ENCODE results near the gene MOV10. TPM values are rescaled to one million over a fixed set of nuclear protein-coding genes. Genes with fewer than 3 reads are reported as not detected.

The MOV10 gene
- total and polyA plus RNA-seq, 2 of the 8 experiments (the other 6 are each of a cell fraction or from before 2014, with no cell fraction given) = 57.3 to 109 TPM

GRCh38 chr1:112692681-112693080 is 18.2 kb downstream of the MOV10 start:
- no peak overlapping the region for H2BK120ac ChIP-seq (replicated peaks; ENCODE audit: low read depth, low read length)
- no peak for DNase-seq (ENCODE audit: low read depth in 1 of 2, low spot score in 2 of 2)
- H4K20me1 ChIP-seq (replicated peaks in 1 of 2; ENCODE audit: control insufficient read depth in 1 of 2, insufficient read depth in 2 of 2, low read length in 2 of 2) = peaks cover 2 to 9% of the 10 kb centered on the region in 2 experiments
- H3K4ac ChIP-seq (replicated peaks; ENCODE audit: insufficient read length, low read depth, low read length) = no peak overlapping the region
- no peak overlapping the region for H2AFZ ChIP-seq (ENCODE audit: low read length)
- no peaks in the 10 kb centered on the region for H3K23me2 ChIP-seq (ENCODE audit: low read depth, low read length)
- peaks cover 21 to 46% (median 27%) of the 10 kb centered on the region in 4 experiments for H3K36me3 ChIP-seq (ENCODE audit: control insufficient read depth in 2 of 4, insufficient read depth in 4 of 4, low read length in 3 of 4)
- H2BK5ac ChIP-seq (ENCODE audit: low read depth, low read length) = no peak overlapping the region
- POLR2A ChIA-PET (ENCODE audit: partially characterized antibody) = interaction anchor here (1.2 to 3.4 kb wide), 2 partner anchors 10 to 12 kb away, joined by 3 to 23 read pairs; no protein-coding TSS in a partner anchor
- no peaks in the 10 kb centered on the region for H3K27me3 ChIP-seq (replicated peaks in 1 of 4; ENCODE audit: control insufficient read depth in 3 of 4, extremely low read depth in 1 of 4, insufficient read depth in 3 of 4, low read length in 3 of 4)
- no peak overlapping the region for H2AK5ac ChIP-seq (ENCODE audit: low read depth, low read length)
- no peak overlapping the region for H3K9ac ChIP-seq (replicated peaks in 1 of 4; ENCODE audit: extremely low read depth in 1 of 4, low read depth in 3 of 4, low read length in 3 of 4)
- no peak overlapping the region for H3K4me3 ChIP-seq (ENCODE audit: extremely low read depth in 1 of 4, insufficient read depth in 2 of 4, low read depth in 3 of 4, low read length in 4 of 4)
- H3K9me3 ChIP-seq (ENCODE audit: insufficient read depth in 2 of 2, low read depth in 1 of 2, low read length in 1 of 2) = no peaks in the 10 kb centered on the region
- CTCF ChIA-PET (ENCODE audit: partially characterized antibody) = interaction anchor here (1.4 to 1.5 kb wide), 2 partner anchors 14 to 112 kb away, joined by 3 to 6 read pairs; no protein-coding TSS in a partner anchor
- H3K4me2 ChIP-seq (ENCODE audit: insufficient read depth in 1 of 2, low read depth in 2 of 2, low read length in 2 of 2) = no peak overlapping the region
- H3K56ac ChIP-seq (replicated peaks; ENCODE audit: insufficient read length, low read depth, low read length) = no peak overlapping the region
- no peak overlapping the region for H2BK12ac ChIP-seq (ENCODE audit: low read depth, low read length)
- H4K91ac ChIP-seq (replicated peaks; ENCODE audit: insufficient read length, low read length) = no peak overlapping the region
- peaks cover under 1% of the 10 kb centered on the region for H3K79me1 ChIP-seq (ENCODE audit: low read depth, low read length)
- no peak overlapping the region for H2BK15ac ChIP-seq (ENCODE audit: low read length)
- no peaks in the 10 kb centered on the region for H3K79me2 ChIP-seq (ENCODE audit: control insufficient read depth in 1 of 2, insufficient read depth in 2 of 2, low read length in 2 of 2)
- no peak overlapping the region for H3K18ac ChIP-seq (ENCODE audit: extremely low read depth, low read length)
- H3K14ac ChIP-seq (ENCODE audit: insufficient read length) = no peak overlapping the region
- TF ChIP-seq EZH2 (IDR thresholded peaks at IDR 0.05; ENCODE audit: low read depth, low read length, severe bottlenecking) = no peak
- no peak for TF ChIP-seq KDM4A (IDR thresholded peaks at IDR 0.05; ENCODE audit: low read depth, low read length, severe bottlenecking)
- TF ChIP-seq SRF (IDR thresholded peaks at IDR 0.05; ENCODE audit: low read depth, low read length) = no peak
- TF ChIP-seq USF2 (IDR thresholded peaks at IDR 0.05; ENCODE audit: low read length) = no peak
- no peak for TF ChIP-seq EP300 (IDR thresholded peaks at IDR 0.05; ENCODE audit: borderline replicate concordance in 1 of 2, low read depth in 2 of 2, low read length in 2 of 2)
- no peak for TF ChIP-seq POLR2AphosphoS5 (IDR thresholded peaks at IDR 0.05; ENCODE audit: low read depth, low read length)
- TF ChIP-seq HDAC6 (IDR thresholded peaks at IDR 0.05; ENCODE audit: low read depth, low read length) = no peak
- no peak for TF ChIP-seq JUN (IDR thresholded peaks at IDR 0.05; ENCODE audit: low read depth, low read length)
- TF ChIP-seq SIN3A (conservative IDR thresholded peaks at IDR 0.05 in 1 of 2, IDR thresholded peaks at IDR 0.05 in 1 of 2; ENCODE audit: low read depth in 1 of 2, low read length in 2 of 2) = no peak
- no peak for TF ChIP-seq BRCA1 (IDR thresholded peaks at IDR 0.05; ENCODE audit: low read depth, low read length)
- no peak overlapping the region for H4K5ac ChIP-seq (ENCODE audit: insufficient read length, low read depth, low read length)
- no peak overlapping the region; the same call in 1 of the 2 replicates for H3K27ac ChIP-seq (ENCODE audit: low read depth, low read length)
- H3K4me1 ChIP-seq (replicated peaks in 1 of 4; ENCODE audit: control insufficient read depth in 3 of 4, insufficient read depth in 4 of 4, low read length in 3 of 4) = no peaks in the 10 kb centered on the region
- no peak overlapping the region for H2BK20ac ChIP-seq (ENCODE audit: low read length)
- no peak overlapping the region for H4K8ac ChIP-seq (ENCODE audit: extremely low read depth, insufficient read depth, low read length)
- H3K23ac ChIP-seq (ENCODE audit: insufficient read length) = no peak overlapping the region
- 86% methylated on average over 5 of the region's 5 CpGs; no CpG with 5 or more reads in 1 of the 2 experiments for WGBS, 2 experiments (ENCODE audit: extremely low coverage in 1 of 2, insufficient coverage in 1 of 2, insufficient read length in 1 of 2, insufficient replicate concordance in 2 of 2, low coverage in 1 of 2, low lambda C conversion rate in 2 of 2, missing lambda C conversion rate in 1 of 2)
- FAIRE-seq = no peak
